Measurements from ENCODE around the gene MCF2L.

Gene MCF2L

DNA sequence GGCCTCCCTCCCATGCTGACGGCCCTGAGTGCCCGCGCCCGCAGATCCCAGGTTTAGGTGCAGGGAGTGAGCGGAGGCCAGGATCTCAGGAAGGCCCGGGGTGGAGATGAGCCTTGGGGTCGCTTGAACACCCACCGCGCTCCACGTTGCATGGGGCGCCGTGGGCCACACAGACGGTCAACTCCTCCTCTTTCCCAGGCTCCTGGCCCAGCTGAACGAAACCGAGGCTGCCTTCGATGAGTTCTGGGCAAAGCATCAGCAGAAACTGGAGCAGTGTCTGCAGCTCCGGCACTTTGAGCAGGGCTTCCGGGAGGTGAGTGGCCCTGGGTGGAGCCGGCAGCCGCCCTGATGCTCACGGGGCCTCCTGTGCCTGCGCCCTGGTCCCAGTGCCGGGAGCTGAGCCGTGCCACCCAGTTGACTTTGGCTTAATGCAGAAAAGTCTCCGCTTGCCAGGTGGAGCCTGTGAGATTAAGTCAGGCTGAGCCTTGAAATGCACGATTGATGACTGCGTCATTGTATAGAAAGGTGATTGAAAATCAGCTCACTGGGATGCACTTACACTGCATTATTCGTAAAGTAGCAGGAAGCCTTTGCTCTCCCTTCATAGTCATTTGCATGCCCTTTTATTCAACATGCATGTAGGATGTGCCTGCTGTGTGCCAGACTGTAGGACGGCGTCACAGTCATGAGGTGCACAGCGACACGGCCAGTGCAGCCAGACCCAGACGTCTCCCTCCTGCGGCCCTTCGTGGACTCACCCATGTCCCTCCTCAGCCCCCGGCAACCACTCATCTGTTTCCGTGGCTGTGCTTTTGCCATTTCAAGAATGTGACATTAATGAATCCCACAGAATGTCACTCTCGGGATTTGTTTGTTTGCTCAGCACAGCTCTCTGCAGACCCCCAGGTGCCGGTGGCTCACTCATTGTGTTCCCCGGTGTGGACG lies 101.1 kb downstream of the MCF2L start:
- H3K4me3 ChIP-seq (ENCODE audit: low read depth, low read length): no peak overlapping the region
- TF ChIP-seq, protein P1, sequence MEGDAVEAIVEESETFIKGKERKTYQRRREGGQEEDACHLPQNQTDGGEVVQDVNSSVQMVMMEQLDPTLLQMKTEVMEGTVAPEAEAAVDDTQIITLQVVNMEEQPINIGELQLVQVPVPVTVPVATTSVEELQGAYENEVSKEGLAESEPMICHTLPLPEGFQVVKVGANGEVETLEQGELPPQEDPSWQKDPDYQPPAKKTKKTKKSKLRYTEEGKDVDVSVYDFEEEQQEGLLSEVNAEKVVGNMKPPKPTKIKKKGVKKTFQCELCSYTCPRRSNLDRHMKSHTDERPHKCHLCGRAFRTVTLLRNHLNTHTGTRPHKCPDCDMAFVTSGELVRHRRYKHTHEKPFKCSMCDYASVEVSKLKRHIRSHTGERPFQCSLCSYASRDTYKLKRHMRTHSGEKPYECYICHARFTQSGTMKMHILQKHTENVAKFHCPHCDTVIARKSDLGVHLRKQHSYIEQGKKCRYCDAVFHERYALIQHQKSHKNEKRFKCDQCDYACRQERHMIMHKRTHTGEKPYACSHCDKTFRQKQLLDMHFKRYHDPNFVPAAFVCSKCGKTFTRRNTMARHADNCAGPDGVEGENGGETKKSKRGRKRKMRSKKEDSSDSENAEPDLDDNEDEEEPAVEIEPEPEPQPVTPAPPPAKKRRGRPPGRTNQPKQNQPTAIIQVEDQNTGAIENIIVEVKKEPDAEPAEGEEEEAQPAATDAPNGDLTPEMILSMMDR (IDR thresholded peaks at IDR 0.05; ENCODE audit: low read depth, low read length): no peak

DNA sequence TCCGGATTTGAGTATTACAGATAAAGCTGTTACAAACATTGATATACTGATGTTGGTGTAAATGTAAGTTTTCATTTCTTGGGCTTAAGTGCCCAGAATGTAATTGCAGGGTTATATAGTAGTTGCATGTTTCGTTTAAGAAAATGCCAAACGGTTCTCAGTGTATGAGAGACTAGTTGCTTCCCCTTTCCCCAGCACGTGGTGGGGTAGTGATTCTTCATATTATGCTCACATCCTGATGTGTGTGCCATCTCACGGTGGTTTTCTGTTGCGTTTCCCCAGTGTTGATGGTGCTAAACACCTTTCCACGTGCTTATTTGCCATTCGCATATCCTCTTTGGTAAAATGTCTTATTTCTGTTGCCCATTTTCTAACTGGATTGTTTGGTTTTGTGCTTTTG lies 101.8 kb downstream of the MCF2L start:
- TF ChIP-seq, protein P1 (IDR thresholded peaks at IDR 0.05; ENCODE audit: low read depth, low read length): no peak

DNA sequence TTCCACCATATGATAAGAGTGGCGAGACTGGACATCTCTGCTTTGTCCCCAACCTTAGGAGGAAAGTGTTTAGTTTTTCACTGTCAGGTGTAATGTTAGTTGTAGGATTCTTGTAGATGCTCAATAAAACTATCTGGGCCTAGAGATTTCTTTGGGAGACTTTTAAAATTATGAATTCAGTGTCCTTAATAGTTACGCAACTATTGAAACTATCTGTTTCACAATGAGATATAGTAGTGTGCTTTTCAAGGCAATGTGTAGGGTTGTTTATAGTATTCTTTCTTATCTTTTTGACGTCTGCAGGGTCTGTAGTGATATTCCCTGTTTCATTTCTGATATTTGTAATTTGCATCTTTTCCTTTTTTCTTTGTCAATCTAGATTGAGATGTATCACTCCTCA lies 103.4 kb downstream of the MCF2L start:
- no peak overlapping the region for H3K4me3 ChIP-seq (ENCODE audit: low read depth, low read length)

More for the DNA sequence above, 101.8 kb downstream of the MCF2L start:
- H3K4me3 ChIP-seq (ENCODE audit: low read depth, low read length): no peak overlapping the region

DNA sequence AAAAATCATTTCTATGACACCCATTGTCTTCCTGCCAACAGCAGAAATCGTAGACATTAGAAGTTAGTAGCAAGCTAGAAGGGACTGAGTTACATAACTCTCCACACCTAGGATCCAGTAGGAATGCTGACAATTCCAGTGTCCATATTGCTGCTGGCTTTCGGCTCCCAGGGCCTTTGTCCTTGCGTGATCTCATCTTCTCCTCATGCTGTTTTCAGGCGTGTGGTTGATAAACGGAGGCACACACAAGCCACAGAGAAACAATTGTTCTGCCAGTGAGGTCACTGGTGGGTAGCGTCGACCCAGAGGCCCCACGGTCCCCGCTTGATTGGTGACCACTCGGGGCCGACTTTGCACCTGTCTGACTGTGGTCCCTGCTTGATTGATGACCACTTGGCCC lies 104.9 kb downstream of the MCF2L start:
- no peak overlapping the region for H3K4me3 ChIP-seq (ENCODE audit: low read depth, low read length)
- TF ChIP-seq, protein P1 (IDR thresholded peaks at IDR 0.05; ENCODE audit: low read depth, low read length): no peak

More for the DNA sequence above, 103.4 kb downstream of the MCF2L start:
- TF ChIP-seq, protein P1 (IDR thresholded peaks at IDR 0.05; ENCODE audit: low read depth, low read length): no peak

DNA sequence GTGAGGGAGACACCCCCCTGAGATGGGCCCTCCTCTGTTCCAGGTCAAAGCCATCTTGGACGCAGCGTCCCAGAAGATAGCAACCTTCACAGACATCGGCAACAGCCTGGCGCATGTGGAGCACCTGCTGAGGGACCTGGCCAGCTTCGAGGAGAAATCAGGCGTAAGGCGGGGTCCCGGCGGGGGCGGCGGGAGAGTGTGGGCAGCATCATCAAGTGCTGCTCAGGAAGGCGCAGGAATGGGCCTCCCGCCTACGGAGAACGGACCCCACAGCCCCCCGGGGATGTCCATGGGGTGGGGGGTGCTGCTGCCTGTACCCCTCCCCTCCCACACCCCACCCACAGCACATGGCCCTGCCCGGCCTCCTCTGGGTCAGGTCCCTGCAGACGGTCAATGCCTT lies 105.4 kb downstream of the MCF2L start:
- TF ChIP-seq, protein P1 (IDR thresholded peaks at IDR 0.05; ENCODE audit: low read depth, low read length): no peak
- H3K4me3 ChIP-seq (ENCODE audit: low read depth, low read length): no peak overlapping the region

DNA sequence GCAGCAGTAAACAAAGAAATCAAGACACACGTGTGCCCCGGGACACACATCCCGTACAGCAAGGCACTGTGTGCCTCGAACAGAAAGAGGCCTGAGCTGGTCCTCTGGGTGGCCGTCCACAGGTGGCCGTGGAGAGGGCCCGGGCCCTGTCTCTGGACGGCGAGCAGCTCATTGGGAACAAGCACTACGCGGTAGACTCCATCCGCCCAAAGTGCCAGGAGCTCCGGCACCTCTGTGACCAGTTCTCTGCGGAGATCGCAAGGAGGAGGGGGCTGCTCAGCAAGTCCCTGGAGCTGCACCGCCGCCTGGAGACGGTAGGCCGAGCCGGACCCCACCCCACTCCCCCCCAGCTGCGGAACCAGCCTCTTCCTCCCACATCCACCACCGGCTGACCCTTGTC lies 105.9 kb downstream of the MCF2L start:
- TF ChIP-seq, protein P1 (IDR thresholded peaks at IDR 0.05; ENCODE audit: low read depth, low read length): no peak
- H3K4me3 ChIP-seq (ENCODE audit: low read depth, low read length): no peak overlapping the region

DNA sequence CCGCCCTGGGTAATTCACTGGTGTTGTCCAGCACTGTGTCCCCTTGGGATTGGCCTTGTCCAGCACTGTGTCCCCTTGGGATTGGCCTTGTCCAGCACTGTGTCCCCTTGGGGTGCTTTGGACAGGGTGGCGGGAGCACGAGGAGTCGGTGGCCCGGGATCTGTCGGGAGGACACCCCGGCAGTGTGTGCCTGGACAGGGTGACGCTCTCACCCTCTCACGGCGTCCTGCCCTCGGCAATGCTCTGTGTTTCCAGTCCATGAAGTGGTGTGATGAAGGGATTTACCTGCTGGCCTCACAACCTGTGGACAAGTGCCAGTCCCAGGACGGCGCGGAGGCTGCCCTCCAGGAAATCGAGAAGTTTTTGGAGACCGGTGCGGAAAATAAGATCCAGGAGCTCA lies 106.7 kb downstream of the MCF2L start:
- no peak overlapping the region for H3K4me3 ChIP-seq (ENCODE audit: low read depth, low read length)
- TF ChIP-seq, protein P1 (IDR thresholded peaks at IDR 0.05; ENCODE audit: low read depth, low read length): no peak
